GM12878 (cell line): ENCODE data around the gene GLT8D1. TPM values are rescaled to one million over a fixed set of nuclear protein-coding genes. Genes with fewer than 3 reads are reported as not detected.

Experiments used
- ATAC-seq: fragments of 200-7000 bp; cut with Tn5 transposase; 3 replicates; pipeline ENCODE4 v1.9.1; 2020; ENCODE audit warnings: mild to moderate bottlenecking, moderate library complexity
- BruUV-seq: library from RNA; stranded (reverse); fragments of 400-500 nt; replicated peaks from 2 replicates; lab custom pipeline; 2021; lab: Mats Ljungman, UMichigan
- CTCF ChIA-PET: fragments of 300-600 bp; sonication (Branson Sonifier 250); formaldehyde crosslinking; extraction: SDS; loops from one replicate; lab custom pipeline; 2021; ENCODE audit warnings: inconsistent platforms; lab: Yijun Ruan, JAX
- POLR2A ChIA-PET: fragments of 350-600 bp; formaldehyde crosslinking; extraction: SDS; loops from one replicate; lab custom pipeline; 2021; ENCODE audit warnings: inconsistent platforms; lab: Charles Lee
- RAD21 ChIA-PET: fragments of 300-600 bp; sonication (Branson Sonifier 250); formaldehyde crosslinking; loops from one replicate; lab custom pipeline; 2023; ENCODE audit warnings: antibody characterized with exemption; ENCODE audit not compliant: unreplicated experiment; lab: Charles Lee
- SMC1A ChIA-PET: fragments of 300-600 bp; sonication (Branson Sonifier 250); formaldehyde crosslinking; loops from one replicate; lab custom pipeline; 2023; ENCODE audit not compliant: unreplicated experiment, uncharacterized antibody; lab: Charles Lee
- DNase-seq: peaks from one replicate; pipeline ENCODE4 v3.0.0-alpha.2; 2011; ENCODE audit warnings: low read depth, low spot score
- FAIRE-seq: peaks from 3 replicates; lab custom pipeline; 2011; peaks lifted over from hg19 to GRCh38; lab: Jason Lieb, UNC
- H2AFZ ChIP-seq: 2 replicates; pipeline ENCODE4 v1.6.0; 2011; ENCODE audit warnings: low read depth, low read length, control low read depth; ENCODE audit not compliant: control insufficient read depth
- H3K27ac ChIP-seq: 2 replicates; pipeline ENCODE4 v1.5.1; 2011; ENCODE audit warnings: control low read depth; ENCODE audit not compliant: control insufficient read depth, insufficient read depth
- H3K27me3 ChIP-seq, 2 experiments: replicated peaks in 1 of 2; 2 replicates each; pipeline versions ENCODE4 v1.6.0 to v1.6.1; 2011; ENCODE audit warnings: low read length in 1 of 2; ENCODE audit not compliant: control insufficient read depth in 2 of 2, insufficient read depth in 2 of 2
- H3K36me3 ChIP-seq, 2 experiments: 2 replicates each; pipeline ENCODE4 v1.5.1; 2011; ENCODE audit warnings: low read length in 1 of 2; ENCODE audit not compliant: control insufficient read depth in 2 of 2, insufficient read depth in 2 of 2
- H3K4me1 ChIP-seq: 2 replicates; pipeline ENCODE4 v1.6.1; 2011; ENCODE audit warnings: mild to moderate bottlenecking, low read length, moderate library complexity, mixed read lengths; ENCODE audit not compliant: control insufficient read depth, insufficient read depth
- H3K4me2 ChIP-seq: 2 replicates; pipeline ENCODE4 v1.6.0; 2011; ENCODE audit warnings: control low read depth; ENCODE audit not compliant: control insufficient read depth, insufficient read depth
- H3K4me3 ChIP-seq: fragments of 200-600 bp; sonication (generic); 2 replicates; pipeline ENCODE4 v1.5.1; 2016
- H3K79me2 ChIP-seq: 2 replicates; pipeline ENCODE4 v1.6.0; 2011; ENCODE audit warnings: low read length; ENCODE audit not compliant: control insufficient read depth, insufficient read depth
- H3K9ac ChIP-seq: 2 replicates; pipeline ENCODE4 v1.8.0; 2011; ENCODE audit warnings: low read length, control low read depth, mixed read lengths; ENCODE audit not compliant: control insufficient read depth, insufficient read depth
- H3K9me3 ChIP-seq: replicated peaks from 3 replicates; pipeline ENCODE4 v1.5.1; 2011; ENCODE audit warnings: mild to moderate bottlenecking, low read length; ENCODE audit not compliant: control insufficient read depth, insufficient read depth
- H4K20me1 ChIP-seq: 2 replicates; pipeline ENCODE4 v1.6.0; 2011; ENCODE audit not compliant: control insufficient read depth, insufficient read depth
- CBFB ChIP-seq: IDR thresholded peaks from 2 replicates; pipeline ENCODE4 v1.6.1; 2016; ENCODE audit warnings: antibody characterized with exemption, low read depth
- EGR1 ChIP-seq, 2 experiments: IDR thresholded peaks; 1 replicate in 1 of 2; 2 replicates in 1 of 2; pipeline ENCODE4 v1.6.1; 2011 to 2012; ENCODE audit warnings: low read depth in 2 of 2, low read length in 2 of 2, borderline replicate concordance in 1 of 2, mild to moderate bottlenecking in 1 of 2, moderate library complexity in 1 of 2
- MYB ChIP-seq: fragments of 150-350 bp; IDR thresholded peaks from 2 replicates; pipeline ENCODE4 v1.6.1; 2014; ENCODE audit warnings: mild to moderate bottlenecking, low read depth, low read length, borderline replicate concordance
- NR2C2 ChIP-seq: IDR thresholded peaks from 2 replicates; pipeline ENCODE4 v1.6.1; 2011; ENCODE audit warnings: borderline replicate concordance, low read depth; ENCODE audit not compliant: control insufficient read depth, insufficient read length
- POLR2A ChIP-seq: IDR thresholded peaks from 2 replicates; pipeline ENCODE4 v1.6.1; 2011; ENCODE audit warnings: low read depth, mild to moderate bottlenecking, low read length
- POLR2AphosphoS5 ChIP-seq: IDR thresholded peaks from 2 replicates; pipeline ENCODE4 v1.6.1; 2011; ENCODE audit warnings: mild to moderate bottlenecking, low read length, inconsistent platforms
- RAD51 ChIP-seq: fragments of 450-650 bp; IDR thresholded peaks from 2 replicates; pipeline ENCODE4 v1.6.1; 2016; ENCODE audit warnings: moderate library complexity, mild to moderate bottlenecking, inconsistent platforms
- RB1 ChIP-seq: fragments of 450-650 bp; formaldehyde crosslinking; IDR thresholded peaks from 2 replicates; pipeline ENCODE4 v1.6.1; 2017; ENCODE audit warnings: mild to moderate bottlenecking, borderline replicate concordance
- SIN3A ChIP-seq: IDR thresholded peaks from 2 replicates; pipeline ENCODE4 v1.6.1; 2012; ENCODE audit warnings: low read depth, low read length, improper control_type of control experiment
- SP1 ChIP-seq: IDR thresholded peaks from one replicate; pipeline ENCODE4 v1.6.1; 2011; ENCODE audit warnings: low read depth, low read length
- STAT1 ChIP-seq: fragments of 450-650 bp; conservative IDR thresholded peaks from 2 replicates; pipeline ENCODE4 v1.6.1; 2014; ENCODE audit warnings: antibody characterized with exemption, mild to moderate bottlenecking
- WRNIP1 ChIP-seq: IDR thresholded peaks from 2 replicates; pipeline ENCODE4 v1.6.1; 2011; ENCODE audit warnings: low read depth, low read length, improper control_type of control experiment, borderline replicate concordance
- YY1 ChIP-seq: IDR thresholded peaks from 2 replicates; pipeline ENCODE4 v1.6.1; 2011; ENCODE audit warnings: low read depth, mild to moderate bottlenecking, low read length
- ZBED1 ChIP-seq: IDR thresholded peaks from 2 replicates; pipeline ENCODE4 v1.6.1; 2016; ENCODE audit warnings: borderline replicate concordance
- ZBTB33 ChIP-seq: fragments of 450-650 bp; IDR thresholded peaks from 2 replicates; pipeline ENCODE4 v1.6.1; 2017; ENCODE audit warnings: mild to moderate bottlenecking
- WGBS: methylation state at CpG from one replicate; pipeline ENCODE4 v1.1.6; 2016; ENCODE audit warnings: low lambda C conversion rate; ENCODE audit not compliant: insufficient replicate concordance, insufficient coverage; ENCODE audit errors: missing lambda C conversion rate; 5-methylcytosine and 5-hydroxymethylcytosine counted together
- in situ Hi-C: fragments of 300-500 bp; cut with MboI; formaldehyde crosslinking; loops from 9 replicates; pipeline ENCODE4 v1.14.3; 2018; ENCODE audit warnings: mixed read lengths
- intact Hi-C: fragments of 100-400 bp; cut with micrococcal nuclease; formaldehyde crosslinking; loops from one replicate; pipeline ENCODE4 v1.14.2; 2022; ENCODE audit not compliant: unreplicated experiment
- polyA plus RNA-seq, 11 experiments: library from polyadenylated mRNA; depleted of rRNA in 4 of 11; unstranded in 6 of 11; stranded (reverse) in 5 of 11; fragments of >200 nt; fragmentation: Nextera tagmentation in 4 of 11; fragmentation: Illumina TruSeq in 1 of 11; extraction: Ambion mirVana in 4 of 11; extraction: Trizol in 1 of 11; gene quantifications; 1 replicate in 1 of 11; 2 replicates in 10 of 11; pipeline versions ENCODE4 v1.2.1 to v1.2.3, GENCODE V29; 2011 to 2016; ENCODE audit warnings: inconsistent platforms in 2 of 11, missing spikeins in 2 of 11, low read depth in 1 of 11
- total RNA-seq, 4 experiments: library from RNA; depleted of rRNA in 3 of 4; stranded (reverse); fragments of >200 nt in 3 of 4; fragmentation: Illumina TruSeq in 1 of 4; extraction: Trizol in 1 of 4; gene quantifications; 2 replicates each; pipeline versions ENCODE4 v1.2.1 to v1.2.3, GENCODE V29; 2013 to 2021
- TF ChIP-seq, protein P1 (sequence below): fragments of 450-650 bp; IDR thresholded peaks from 2 replicates; pipeline ENCODE4 v1.6.1; 2017; ENCODE audit warnings: antibody characterized with exemption, mild to moderate bottlenecking, moderate library complexity

Gene GLT8D1
- total and polyA plus RNA-seq, 10 of the 15 experiments (the other 5 are each of a cell fraction or from before 2014, with no cell fraction given): 25.3 to 73.4 (median 48.4) TPM

GRCh38 chr3:52696830-52697631 is 8.6 kb downstream of the GLT8D1 start (continued):
- TF ChIP-seq RB1 (no peak), EGR1 (IDR thresholded peaks at IDR 0.05; ENCODE audit: borderline replicate concordance in 1 of 2, low read depth in 2 of 2, low read length in 2 of 2) (no peak), YY1 (no peak), SP1 (no peak), WRNIP1 (no peak), CBFB (no peak), ZBED1 (0 out of 2 replicates have a peak, but pooled peaks have one; percentile 25)

GRCh38 chr3:52695798-52696671 is 9.6 kb downstream of the GLT8D1 start:
- H3K9me3 ChIP-seq: no peaks in the 10 kb centered on the region
- no peaks in the 10 kb centered on the region for H3K27me3 ChIP-seq
- peaks cover 15 to 41% of the 10 kb centered on the region in 2 experiments for H3K36me3 ChIP-seq
- no peak overlapping the region for H2AFZ ChIP-seq
- no peak overlapping the region for H3K9ac ChIP-seq
- DNase-seq (no peak), ATAC-seq (peak; percentile 10), FAIRE-seq (no peak)
- BruUV-seq: no TSS peak
- intact Hi-C loops (no loop called here), in situ Hi-C loops (no loop called here)
- peak overlapping the region; percentile 14; the same call in 1 of the 2 replicates for H3K4me3 ChIP-seq
- SMC1A ChIA-PET: interaction anchor here (0.7 to 2.1 kb wide), 5 partner anchors 9 to 42 kb away, joined by 3 to 17 read pairs (median 4); partner anchors contain the start of genes GLT8D1 and SPCS1
- CTCF ChIA-PET: interaction anchor here (0.7 to 1.2 kb wide), 2 partner anchors 14 to 18 kb away, joined by 3 read pairs; no protein-coding TSS in a partner anchor
- 73% methylated on average over 4 of the region's 4 CpGs for WGBS
- H3K4me2 ChIP-seq: peak overlapping the region; percentile 85; the same call in 1 of the 2 replicates
- H3K4me1 ChIP-seq: peaks cover 36% of the 10 kb centered on the region
- H3K79me2 ChIP-seq: peaks cover 9% of the 10 kb centered on the region
- H4K20me1 ChIP-seq: no peaks in the 10 kb centered on the region
- RAD21 ChIA-PET: interaction anchor here (0.8 to 1.6 kb wide), 5 partner anchors 9 to 59 kb away, joined by 3 to 6 read pairs (median 5); partner anchors contain the start of genes GLT8D1 and SPCS1
- H3K27ac ChIP-seq: peak overlapping the region; percentile 91
- POLR2A ChIA-PET: interaction anchor here (0.6 to 2.5 kb wide), 8 partner anchors 10 to 619 kb away, joined by 3 to 25 read pairs (median 3); partner anchors contain the start of genes GLT8D1, GNL3, PBRM1 and SPCS1
- TF ChIP-seq RB1 (no peak), STAT1 (no peak), NR2C2 (no peak), ZBED1 (peak; percentile 19; the same call in 1 of the 2 replicates), RAD51 (no peak), MYB (no peak), SIN3A (no peak), ZBTB33 (no peak), POLR2AphosphoS5 (0 out of 2 replicates have a peak, but pooled peaks have one; percentile 17), POLR2A (peak; percentile 45; the same call in 1 of the 2 replicates)
- TF ChIP-seq, protein P1, sequence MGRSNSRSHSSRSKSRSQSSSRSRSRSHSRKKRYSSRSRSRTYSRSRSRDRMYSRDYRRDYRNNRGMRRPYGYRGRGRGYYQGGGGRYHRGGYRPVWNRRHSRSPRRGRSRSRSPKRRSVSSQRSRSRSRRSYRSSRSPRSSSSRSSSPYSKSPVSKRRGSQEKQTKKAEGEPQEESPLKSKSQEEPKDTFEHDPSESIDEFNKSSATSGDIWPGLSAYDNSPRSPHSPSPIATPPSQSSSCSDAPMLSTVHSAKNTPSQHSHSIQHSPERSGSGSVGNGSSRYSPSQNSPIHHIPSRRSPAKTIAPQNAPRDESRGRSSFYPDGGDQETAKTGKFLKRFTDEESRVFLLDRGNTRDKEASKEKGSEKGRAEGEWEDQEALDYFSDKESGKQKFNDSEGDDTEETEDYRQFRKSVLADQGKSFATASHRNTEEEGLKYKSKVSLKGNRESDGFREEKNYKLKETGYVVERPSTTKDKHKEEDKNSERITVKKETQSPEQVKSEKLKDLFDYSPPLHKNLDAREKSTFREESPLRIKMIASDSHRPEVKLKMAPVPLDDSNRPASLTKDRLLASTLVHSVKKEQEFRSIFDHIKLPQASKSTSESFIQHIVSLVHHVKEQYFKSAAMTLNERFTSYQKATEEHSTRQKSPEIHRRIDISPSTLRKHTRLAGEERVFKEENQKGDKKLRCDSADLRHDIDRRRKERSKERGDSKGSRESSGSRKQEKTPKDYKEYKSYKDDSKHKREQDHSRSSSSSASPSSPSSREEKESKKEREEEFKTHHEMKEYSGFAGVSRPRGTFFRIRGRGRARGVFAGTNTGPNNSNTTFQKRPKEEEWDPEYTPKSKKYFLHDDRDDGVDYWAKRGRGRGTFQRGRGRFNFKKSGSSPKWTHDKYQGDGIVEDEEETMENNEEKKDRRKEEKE: no peak
